ENCODE measurements around the gene ADAM19. TPM values are rescaled to one million over a fixed set of nuclear protein-coding genes. Genes with fewer than 3 reads are reported as not detected.

ADAM19 gene
- polyA plus RNA-seq, 1 donor from 2014 or later = 9.9 TPM

GRCh38 chr5:157594675-157595459 is 19.3 kb upstream of the ADAM19 start:
- Histone ChIP-seq H3K9ac (ENCODE audit: low read length) (no peak overlapping the region), H4K20me1 (ENCODE audit: insufficient read depth) (no peaks in the 10 kb centered on the region)

GRCh38 chr5:157594257-157594656 is 18.7 kb upstream of the ADAM19 start:
- no peaks in the 10 kb centered on the region for H3K9me3 ChIP-seq (ENCODE audit: low read length)
- no peak overlapping the region for H3K4me2 ChIP-seq (ENCODE audit: low read length)
- no peaks in the 10 kb centered on the region for H3F3A ChIP-seq (ENCODE audit: insufficient read depth, low read length, poor library complexity, severe bottlenecking)
- H2AFZ ChIP-seq (ENCODE audit: low read depth, low read length) = no peak overlapping the region
- H3K9me2 ChIP-seq (ENCODE audit: insufficient read depth, low read length) = no peaks in the 10 kb centered on the region
- H3K27ac ChIP-seq (ENCODE audit: low read length) = no peak overlapping the region
- no peak overlapping the region for H3K9ac ChIP-seq (ENCODE audit: low read length)
- TF ChIP-seq POLR2AphosphoS5 (IDR thresholded peaks at IDR 0.05) (no peak), TAF1 (IDR thresholded peaks at IDR 0.05; ENCODE audit: low read depth) (no peak), RAD21 (conservative IDR thresholded peaks at IDR 0.05) (no peak), EZH2 (IDR thresholded peaks at IDR 0.05; ENCODE audit: borderline replicate concordance, insufficient read depth, low read length, poor library complexity, severe bottlenecking) (no peak), SMC3 (conservative IDR thresholded peaks at IDR 0.05; ENCODE audit: poor library complexity) (no peak), EP300 (conservative IDR thresholded peaks at IDR 0.05; ENCODE audit: poor library complexity, severe bottlenecking) (no peak), MXI1 (conservative IDR thresholded peaks at IDR 0.05; ENCODE audit: poor library complexity, severe bottlenecking) (no peak)
- TF ChIP-seq, protein P1, sequence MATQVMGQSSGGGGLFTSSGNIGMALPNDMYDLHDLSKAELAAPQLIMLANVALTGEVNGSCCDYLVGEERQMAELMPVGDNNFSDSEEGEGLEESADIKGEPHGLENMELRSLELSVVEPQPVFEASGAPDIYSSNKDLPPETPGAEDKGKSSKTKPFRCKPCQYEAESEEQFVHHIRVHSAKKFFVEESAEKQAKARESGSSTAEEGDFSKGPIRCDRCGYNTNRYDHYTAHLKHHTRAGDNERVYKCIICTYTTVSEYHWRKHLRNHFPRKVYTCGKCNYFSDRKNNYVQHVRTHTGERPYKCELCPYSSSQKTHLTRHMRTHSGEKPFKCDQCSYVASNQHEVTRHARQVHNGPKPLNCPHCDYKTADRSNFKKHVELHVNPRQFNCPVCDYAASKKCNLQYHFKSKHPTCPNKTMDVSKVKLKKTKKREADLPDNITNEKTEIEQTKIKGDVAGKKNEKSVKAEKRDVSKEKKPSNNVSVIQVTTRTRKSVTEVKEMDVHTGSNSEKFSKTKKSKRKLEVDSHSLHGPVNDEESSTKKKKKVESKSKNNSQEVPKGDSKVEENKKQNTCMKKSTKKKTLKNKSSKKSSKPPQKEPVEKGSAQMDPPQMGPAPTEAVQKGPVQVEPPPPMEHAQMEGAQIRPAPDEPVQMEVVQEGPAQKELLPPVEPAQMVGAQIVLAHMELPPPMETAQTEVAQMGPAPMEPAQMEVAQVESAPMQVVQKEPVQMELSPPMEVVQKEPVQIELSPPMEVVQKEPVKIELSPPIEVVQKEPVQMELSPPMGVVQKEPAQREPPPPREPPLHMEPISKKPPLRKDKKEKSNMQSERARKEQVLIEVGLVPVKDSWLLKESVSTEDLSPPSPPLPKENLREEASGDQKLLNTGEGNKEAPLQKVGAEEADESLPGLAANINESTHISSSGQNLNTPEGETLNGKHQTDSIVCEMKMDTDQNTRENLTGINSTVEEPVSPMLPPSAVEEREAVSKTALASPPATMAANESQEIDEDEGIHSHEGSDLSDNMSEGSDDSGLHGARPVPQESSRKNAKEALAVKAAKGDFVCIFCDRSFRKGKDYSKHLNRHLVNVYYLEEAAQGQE (IDR thresholded peaks at IDR 0.05; ENCODE audit: borderline replicate concordance) = no peak
- TF ChIP-seq, protein P2, sequence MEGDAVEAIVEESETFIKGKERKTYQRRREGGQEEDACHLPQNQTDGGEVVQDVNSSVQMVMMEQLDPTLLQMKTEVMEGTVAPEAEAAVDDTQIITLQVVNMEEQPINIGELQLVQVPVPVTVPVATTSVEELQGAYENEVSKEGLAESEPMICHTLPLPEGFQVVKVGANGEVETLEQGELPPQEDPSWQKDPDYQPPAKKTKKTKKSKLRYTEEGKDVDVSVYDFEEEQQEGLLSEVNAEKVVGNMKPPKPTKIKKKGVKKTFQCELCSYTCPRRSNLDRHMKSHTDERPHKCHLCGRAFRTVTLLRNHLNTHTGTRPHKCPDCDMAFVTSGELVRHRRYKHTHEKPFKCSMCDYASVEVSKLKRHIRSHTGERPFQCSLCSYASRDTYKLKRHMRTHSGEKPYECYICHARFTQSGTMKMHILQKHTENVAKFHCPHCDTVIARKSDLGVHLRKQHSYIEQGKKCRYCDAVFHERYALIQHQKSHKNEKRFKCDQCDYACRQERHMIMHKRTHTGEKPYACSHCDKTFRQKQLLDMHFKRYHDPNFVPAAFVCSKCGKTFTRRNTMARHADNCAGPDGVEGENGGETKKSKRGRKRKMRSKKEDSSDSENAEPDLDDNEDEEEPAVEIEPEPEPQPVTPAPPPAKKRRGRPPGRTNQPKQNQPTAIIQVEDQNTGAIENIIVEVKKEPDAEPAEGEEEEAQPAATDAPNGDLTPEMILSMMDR (IDR thresholded peaks at IDR 0.05; ENCODE audit: poor library complexity, severe bottlenecking) = no peak
- no peaks in the 10 kb centered on the region for H4K20me1 ChIP-seq (ENCODE audit: insufficient read depth)
- no peaks in the 10 kb centered on the region for H3K79me2 ChIP-seq (replicated peaks; ENCODE audit: insufficient read depth, low read length)
- no peaks in the 10 kb centered on the region for H3K36me3 ChIP-seq (ENCODE audit: insufficient read depth, low read length)
- H3K4me3 ChIP-seq (ENCODE audit: low read length) = no peak overlapping the region
- H3K27me3 ChIP-seq (ENCODE audit: insufficient read depth, low read depth, low read length) = no peaks in the 10 kb centered on the region

More at GRCh38 chr5:157594675-157595459, 19.3 kb upstream of the ADAM19 start:
- Histone ChIP-seq H3K4me3 (ENCODE audit: low read length) (no peak overlapping the region), H3K27me3 (ENCODE audit: insufficient read depth, low read depth, low read length) (no peaks in the 10 kb centered on the region), H3K36me3 (ENCODE audit: insufficient read depth, low read length) (no peaks in the 10 kb centered on the region), H3K79me2 (replicated peaks; ENCODE audit: insufficient read depth, low read length) (no peaks in the 10 kb centered on the region), H2AFZ (ENCODE audit: low read depth, low read length) (no peak overlapping the region), H3F3A (ENCODE audit: insufficient read depth, low read length, poor library complexity, severe bottlenecking) (no peaks in the 10 kb centered on the region), H3K27ac (ENCODE audit: low read length) (no peak overlapping the region), H3K9me2 (ENCODE audit: insufficient read depth, low read length) (no peaks in the 10 kb centered on the region), H3K4me2 (ENCODE audit: low read length) (no peak overlapping the region), H3K9me3 (ENCODE audit: low read length) (no peaks in the 10 kb centered on the region)
- TF ChIP-seq MXI1 (conservative IDR thresholded peaks at IDR 0.05; ENCODE audit: poor library complexity, severe bottlenecking) = no peak
- TF ChIP-seq, protein P2 (IDR thresholded peaks at IDR 0.05; ENCODE audit: poor library complexity, severe bottlenecking) = no peak
- no peak for TF ChIP-seq TAF1 (IDR thresholded peaks at IDR 0.05; ENCODE audit: low read depth)
- no peak for TF ChIP-seq RAD21 (conservative IDR thresholded peaks at IDR 0.05)
- no peak for TF ChIP-seq SMC3 (conservative IDR thresholded peaks at IDR 0.05; ENCODE audit: poor library complexity)
- no peak for TF ChIP-seq POLR2AphosphoS5 (IDR thresholded peaks at IDR 0.05)
- no peak for TF ChIP-seq EP300 (conservative IDR thresholded peaks at IDR 0.05; ENCODE audit: poor library complexity, severe bottlenecking)
- TF ChIP-seq, protein P1 (IDR thresholded peaks at IDR 0.05; ENCODE audit: borderline replicate concordance) = no peak
- TF ChIP-seq EZH2 (IDR thresholded peaks at IDR 0.05; ENCODE audit: borderline replicate concordance, insufficient read depth, low read length, poor library complexity, severe bottlenecking) = no peak
